GM23338 (cell line): ENCODE measurements around the gene TMPRSS5.

Source experiments
- EZH2 ChIP-seq: fragments of 200-600 bp; sonication (generic); IDR thresholded peaks from one replicate; pipeline ENCODE4 v1.8.0; 2017; ENCODE audit warnings: antibody characterized with exemption, mild to moderate bottlenecking, low read depth; ENCODE audit not compliant: unreplicated experiment
- POLR2AphosphoS5 ChIP-seq: IDR thresholded peaks from 2 replicates; pipeline ENCODE4 v1.6.1; 2016; ENCODE audit warnings: antibody characterized with exemption, low read depth
- TF ChIP-seq, protein P1 (sequence below), 2 experiments: fragments of 200-600 bp in 1 of 2; sonication (generic) in 1 of 2; conservative IDR thresholded peaks; 2 replicates each; pipeline versions ENCODE4 v1.5.1 to v1.6.1; 2016 to 2017; ENCODE audit warnings: antibody characterized with exemption in 2 of 2, low read depth in 2 of 2, mild to moderate bottlenecking in 2 of 2, moderate library complexity in 1 of 2
- TF ChIP-seq, protein P2 (sequence below): IDR thresholded peaks from one replicate; pipeline ENCODE4 v1.6.1; 2018; ENCODE audit warnings: antibody characterized with exemption; ENCODE audit not compliant: unreplicated experiment

DNA sequence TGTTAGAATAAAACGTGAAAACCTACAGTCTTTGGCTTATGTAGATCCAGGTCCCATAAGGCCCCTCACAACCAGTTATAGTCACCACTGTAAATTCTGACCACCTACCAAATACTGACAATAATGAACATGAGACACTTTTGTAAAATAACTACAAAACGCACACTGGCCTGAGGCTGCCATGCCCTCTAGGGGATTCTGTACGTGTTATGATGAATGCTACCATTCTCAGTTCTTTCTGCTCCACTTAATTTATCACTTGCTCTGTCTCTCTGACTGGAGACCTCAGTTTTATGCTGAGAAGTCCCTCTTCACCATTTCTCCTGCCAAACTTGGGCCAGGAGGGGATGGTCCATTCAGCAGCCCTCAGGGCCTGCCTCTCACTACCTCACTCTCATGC, 18.7 kb upstream of the TMPRSS5 start:
- TF ChIP-seq, protein P1, sequence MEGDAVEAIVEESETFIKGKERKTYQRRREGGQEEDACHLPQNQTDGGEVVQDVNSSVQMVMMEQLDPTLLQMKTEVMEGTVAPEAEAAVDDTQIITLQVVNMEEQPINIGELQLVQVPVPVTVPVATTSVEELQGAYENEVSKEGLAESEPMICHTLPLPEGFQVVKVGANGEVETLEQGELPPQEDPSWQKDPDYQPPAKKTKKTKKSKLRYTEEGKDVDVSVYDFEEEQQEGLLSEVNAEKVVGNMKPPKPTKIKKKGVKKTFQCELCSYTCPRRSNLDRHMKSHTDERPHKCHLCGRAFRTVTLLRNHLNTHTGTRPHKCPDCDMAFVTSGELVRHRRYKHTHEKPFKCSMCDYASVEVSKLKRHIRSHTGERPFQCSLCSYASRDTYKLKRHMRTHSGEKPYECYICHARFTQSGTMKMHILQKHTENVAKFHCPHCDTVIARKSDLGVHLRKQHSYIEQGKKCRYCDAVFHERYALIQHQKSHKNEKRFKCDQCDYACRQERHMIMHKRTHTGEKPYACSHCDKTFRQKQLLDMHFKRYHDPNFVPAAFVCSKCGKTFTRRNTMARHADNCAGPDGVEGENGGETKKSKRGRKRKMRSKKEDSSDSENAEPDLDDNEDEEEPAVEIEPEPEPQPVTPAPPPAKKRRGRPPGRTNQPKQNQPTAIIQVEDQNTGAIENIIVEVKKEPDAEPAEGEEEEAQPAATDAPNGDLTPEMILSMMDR (conservative IDR thresholded peaks at IDR 0.05; ENCODE audit: low read depth in 2 of 2) = no peak
- TF ChIP-seq POLR2AphosphoS5 (no peak), EZH2 (no peak)
- TF ChIP-seq, protein P2, sequence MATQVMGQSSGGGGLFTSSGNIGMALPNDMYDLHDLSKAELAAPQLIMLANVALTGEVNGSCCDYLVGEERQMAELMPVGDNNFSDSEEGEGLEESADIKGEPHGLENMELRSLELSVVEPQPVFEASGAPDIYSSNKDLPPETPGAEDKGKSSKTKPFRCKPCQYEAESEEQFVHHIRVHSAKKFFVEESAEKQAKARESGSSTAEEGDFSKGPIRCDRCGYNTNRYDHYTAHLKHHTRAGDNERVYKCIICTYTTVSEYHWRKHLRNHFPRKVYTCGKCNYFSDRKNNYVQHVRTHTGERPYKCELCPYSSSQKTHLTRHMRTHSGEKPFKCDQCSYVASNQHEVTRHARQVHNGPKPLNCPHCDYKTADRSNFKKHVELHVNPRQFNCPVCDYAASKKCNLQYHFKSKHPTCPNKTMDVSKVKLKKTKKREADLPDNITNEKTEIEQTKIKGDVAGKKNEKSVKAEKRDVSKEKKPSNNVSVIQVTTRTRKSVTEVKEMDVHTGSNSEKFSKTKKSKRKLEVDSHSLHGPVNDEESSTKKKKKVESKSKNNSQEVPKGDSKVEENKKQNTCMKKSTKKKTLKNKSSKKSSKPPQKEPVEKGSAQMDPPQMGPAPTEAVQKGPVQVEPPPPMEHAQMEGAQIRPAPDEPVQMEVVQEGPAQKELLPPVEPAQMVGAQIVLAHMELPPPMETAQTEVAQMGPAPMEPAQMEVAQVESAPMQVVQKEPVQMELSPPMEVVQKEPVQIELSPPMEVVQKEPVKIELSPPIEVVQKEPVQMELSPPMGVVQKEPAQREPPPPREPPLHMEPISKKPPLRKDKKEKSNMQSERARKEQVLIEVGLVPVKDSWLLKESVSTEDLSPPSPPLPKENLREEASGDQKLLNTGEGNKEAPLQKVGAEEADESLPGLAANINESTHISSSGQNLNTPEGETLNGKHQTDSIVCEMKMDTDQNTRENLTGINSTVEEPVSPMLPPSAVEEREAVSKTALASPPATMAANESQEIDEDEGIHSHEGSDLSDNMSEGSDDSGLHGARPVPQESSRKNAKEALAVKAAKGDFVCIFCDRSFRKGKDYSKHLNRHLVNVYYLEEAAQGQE = no peak
